ENCODE data around the gene USH1C. TPM values are rescaled to one million over a fixed set of nuclear protein-coding genes. Genes with fewer than 3 reads are reported as not detected.

USH1C gene
- total RNA-seq, 1 donor from 2014 or later, result not detected

GRCh38 chr11:17588166-17588565, 44.0 kb upstream of the USH1C start:
- TF ChIP-seq CTCF (conservative IDR thresholded peaks at IDR 0.05), result no peak

GRCh38 chr11:17585911-17586695, 41.9 kb upstream of the USH1C start:
- no peaks in the 10 kb centered on the region for H3K36me3 Mint-ChIP-seq (ENCODE audit: low read depth)
- H3K4me3 Mint-ChIP-seq, result no peak overlapping the region
- H3K9me3 Mint-ChIP-seq, result no peaks in the 10 kb centered on the region
- peaks cover 2% of the 10 kb centered on the region for H3K27me3 Mint-ChIP-seq (ENCODE audit: low read depth)
- H3K27ac Mint-ChIP-seq (ENCODE audit: unreplicated experiment), result no peak overlapping the region
- no peak for DNase-seq (ENCODE audit: low read depth, low spot score)
- H3K4me1 Mint-ChIP-seq, result no peaks in the 10 kb centered on the region
- TF ChIP-seq CTCF (conservative IDR thresholded peaks at IDR 0.05), result no peak

More at GRCh38 chr11:17588166-17588565, 44.0 kb upstream of the USH1C start:
- H3K36me3 Mint-ChIP-seq (ENCODE audit: low read depth), result no peaks in the 10 kb centered on the region
- no peaks in the 10 kb centered on the region for H3K4me1 Mint-ChIP-seq
- no peak overlapping the region for H3K27ac Mint-ChIP-seq (ENCODE audit: unreplicated experiment)
- no peaks in the 10 kb centered on the region for H3K9me3 Mint-ChIP-seq
- DNase-seq (ENCODE audit: low read depth, low spot score), result no peak
- H3K27me3 Mint-ChIP-seq (ENCODE audit: low read depth), result peaks cover 14% of the 10 kb centered on the region
- no peak overlapping the region for H3K4me3 Mint-ChIP-seq

- peaks cover 8% of the 10 kb centered on the region for H3K27me3 Mint-ChIP-seq (ENCODE audit: low read depth)
- no peak overlapping the region for H3K27ac Mint-ChIP-seq (ENCODE audit: unreplicated experiment)
- H3K36me3 Mint-ChIP-seq (ENCODE audit: low read depth), result no peaks in the 10 kb centered on the region
- no peak for TF ChIP-seq CTCF (conservative IDR thresholded peaks at IDR 0.05)
- no peaks in the 10 kb centered on the region for H3K4me1 Mint-ChIP-seq
- no peaks in the 10 kb centered on the region for H3K9me3 Mint-ChIP-seq
- DNase-seq (ENCODE audit: low read depth, low spot score), result no peak
- H3K4me3 Mint-ChIP-seq, result no peak overlapping the region
Measured at GRCh38 chr11:17581732-17582053, 37.5 kb upstream of the USH1C start.

GRCh38 chr11:17581036-17581731, 37.0 kb upstream of the USH1C start:
- Mint-ChIP-seq H3K4me3 (no peak overlapping the region), H3K4me1 (no peaks in the 10 kb centered on the region), H3K27ac (ENCODE audit: unreplicated experiment) (no peak overlapping the region), H3K27me3 (ENCODE audit: low read depth) (peaks cover 8% of the 10 kb centered on the region), H3K9me3 (no peaks in the 10 kb centered on the region), H3K36me3 (ENCODE audit: low read depth) (no peaks in the 10 kb centered on the region)
- DNase-seq (ENCODE audit: low read depth, low spot score), result no peak
- no peak for TF ChIP-seq CTCF (conservative IDR thresholded peaks at IDR 0.05)

GRCh38 chr11:17580271-17580670, 36.1 kb upstream of the USH1C start:
- Mint-ChIP-seq H3K4me1 (no peaks in the 10 kb centered on the region), H3K27ac (ENCODE audit: unreplicated experiment) (no peak overlapping the region), H3K36me3 (ENCODE audit: low read depth) (no peaks in the 10 kb centered on the region), H3K27me3 (ENCODE audit: low read depth) (peaks cover 8% of the 10 kb centered on the region), H3K9me3 (no peaks in the 10 kb centered on the region), H3K4me3 (no peak overlapping the region)
- DNase-seq (ENCODE audit: low read depth, low spot score), result no peak
- TF ChIP-seq CTCF (conservative IDR thresholded peaks at IDR 0.05), result no peak
